H9 (cell line): ENCODE results near the gene ZNF396. TPM values are rescaled to one million over a fixed set of nuclear protein-coding genes. Genes with fewer than 3 reads are reported as not detected.

ENCODE experiments used
- DNase-seq: peaks from one replicate; pipeline ENCODE4 v3.0.0-alpha.2; 2017
- H2AFZ ChIP-seq: one replicate; pipeline ENCODE4 v1.6.1; 2013; ENCODE audit warnings: mild to moderate bottlenecking, low read length, control low read depth, moderate library complexity
- H2AK5ac ChIP-seq: 2 replicates; pipeline ENCODE4 v1.6.1; 2013; ENCODE audit warnings: low read length, control low read depth, mixed read lengths; ENCODE audit not compliant: insufficient read length
- H2BK120ac ChIP-seq: one replicate; pipeline ENCODE4 v1.6.1; 2013; ENCODE audit warnings: low read depth, mild to moderate bottlenecking, low read length, control low read depth, inconsistent platforms; ENCODE audit not compliant: poor library complexity, severe bottlenecking
- H2BK12ac ChIP-seq: 2 replicates; pipeline ENCODE4 v1.6.1; 2013; ENCODE audit warnings: low read length, control low read depth, mixed read lengths, low read depth; ENCODE audit not compliant: insufficient read length
- H2BK15ac ChIP-seq: 2 replicates; pipeline ENCODE4 v1.6.1; 2013; ENCODE audit warnings: low read depth, low read length, control low read depth
- H2BK20ac ChIP-seq: one replicate; pipeline ENCODE4 v1.6.1; 2013; ENCODE audit warnings: low read depth, mild to moderate bottlenecking, low read length, control low read depth, inconsistent platforms; ENCODE audit not compliant: poor library complexity, severe bottlenecking
- H2BK5ac ChIP-seq: 2 replicates; pipeline ENCODE4 v1.6.1; 2013; ENCODE audit warnings: low read length, control low read depth, mixed read lengths; ENCODE audit not compliant: insufficient read length
- H3K14ac ChIP-seq: 2 replicates; pipeline ENCODE4 v1.6.1; 2013; ENCODE audit warnings: low read length, control low read depth; ENCODE audit not compliant: insufficient read depth
- H3K18ac ChIP-seq: 2 replicates; pipeline ENCODE4 v1.6.1; 2013; ENCODE audit warnings: low read depth, mild to moderate bottlenecking, mixed read lengths, low read length, control low read depth; ENCODE audit not compliant: insufficient read length
- H3K23ac ChIP-seq: 2 replicates; pipeline ENCODE4 v1.6.1; 2013; ENCODE audit warnings: low read length, control low read depth, mixed read lengths, low read depth; ENCODE audit not compliant: insufficient read length
- H3K23me2 ChIP-seq: 2 replicates; pipeline ENCODE4 v1.6.1; 2013; ENCODE audit warnings: low read depth, mild to moderate bottlenecking, mixed read lengths, low read length, control low read depth; ENCODE audit not compliant: insufficient read length, poor library complexity, severe bottlenecking
- H3K27ac ChIP-seq: 2 replicates; pipeline ENCODE4 v1.5.1; 2013; ENCODE audit warnings: low read length, control low read depth, mixed read lengths, low read depth; ENCODE audit not compliant: insufficient read length
- H3K27me3 ChIP-seq: 2 replicates; pipeline ENCODE4 v1.6.1; 2013; ENCODE audit warnings: low read length, control low read depth, inconsistent platforms; ENCODE audit not compliant: insufficient read depth
- H3K4ac ChIP-seq: 2 replicates; pipeline ENCODE4 v1.6.1; 2013; ENCODE audit warnings: low read depth, mild to moderate bottlenecking, control low read depth, inconsistent platforms, low read length, moderate library complexity
- H3K4me1 ChIP-seq: 2 replicates; pipeline ENCODE4 v1.6.1; 2013; ENCODE audit warnings: low read length, control low read depth, inconsistent platforms; ENCODE audit not compliant: insufficient read depth
- H3K4me2 ChIP-seq: 2 replicates; pipeline ENCODE4 v1.6.1; 2013; ENCODE audit warnings: low read length, control low read depth, mixed read lengths; ENCODE audit not compliant: insufficient read length, insufficient read depth
- H3K56ac ChIP-seq: 2 replicates; pipeline ENCODE4 v1.6.1; 2013; ENCODE audit warnings: low read depth, mild to moderate bottlenecking, mixed read lengths, low read length, control low read depth; ENCODE audit not compliant: insufficient read length
- H3K79me1 ChIP-seq: 2 replicates; pipeline ENCODE4 v1.6.1; 2013; ENCODE audit warnings: low read depth, mild to moderate bottlenecking, moderate library complexity, low read length, control low read depth, inconsistent platforms; ENCODE audit not compliant: insufficient read depth, poor library complexity, severe bottlenecking
- H3K79me2 ChIP-seq: 2 replicates; pipeline ENCODE4 v1.6.1; 2013; ENCODE audit warnings: low read length, control low read depth, inconsistent platforms; ENCODE audit not compliant: insufficient read depth
- H3K9ac ChIP-seq: 2 replicates; pipeline ENCODE4 v1.6.1; 2013; ENCODE audit warnings: low read length, control low read depth, mixed read lengths; ENCODE audit not compliant: insufficient read length; ENCODE audit errors: extremely low read depth
- H3K9me3 ChIP-seq: one replicate; pipeline ENCODE4 v1.6.1; 2013; ENCODE audit warnings: low read depth, low read length, inconsistent platforms; ENCODE audit not compliant: control insufficient read depth
- H3T11ph ChIP-seq: one replicate; pipeline ENCODE4 v1.6.1; 2013; ENCODE audit warnings: mild to moderate bottlenecking, low read length, control low read depth, inconsistent platforms
- H4K20me1 ChIP-seq: one replicate; pipeline ENCODE4 v1.6.1; 2013; ENCODE audit not compliant: control insufficient read depth, insufficient read length, insufficient read depth
- H4K5ac ChIP-seq: 2 replicates; pipeline ENCODE4 v1.6.1; 2013; ENCODE audit warnings: low read depth, mild to moderate bottlenecking, mixed read lengths, low read length, control low read depth; ENCODE audit not compliant: insufficient read length
- H4K8ac ChIP-seq: replicated peaks from 2 replicates; pipeline ENCODE4 v1.6.1; 2013; ENCODE audit warnings: low read length, control low read depth, mixed read lengths, low read depth; ENCODE audit not compliant: insufficient read length
- H4K91ac ChIP-seq: 2 replicates; pipeline ENCODE4 v1.6.1; 2013; ENCODE audit warnings: low read depth, mild to moderate bottlenecking, moderate library complexity, mixed read lengths, low read length, control low read depth; ENCODE audit not compliant: insufficient read length
- H3K27ac Mint-ChIP-seq, 3 experiments: 2 replicates in 2 of 3; 3 replicates in 1 of 3; pipeline ENCODE4 v1.8.0; 2020 to 2021; ENCODE audit warnings: mixed read lengths in 3 of 3, mild to moderate bottlenecking in 1 of 3, moderate library complexity in 1 of 3
- H3K27me3 Mint-ChIP-seq: 2 replicates; pipeline ENCODE4 v1.8.0; 2021; ENCODE audit warnings: low read depth, mild to moderate bottlenecking, moderate library complexity, mixed read lengths
- H3K36me3 Mint-ChIP-seq, 3 experiments: 2 replicates in 2 of 3; 3 replicates in 1 of 3; pipeline ENCODE4 v1.8.0; 2020 to 2021; ENCODE audit warnings: low read depth in 3 of 3, mixed read lengths in 3 of 3; ENCODE audit not compliant: insufficient read depth in 1 of 3
- H3K4me1 Mint-ChIP-seq, 2 experiments: 2 replicates each; pipeline ENCODE4 v1.8.0; 2020; ENCODE audit warnings: mixed read lengths in 2 of 2
- H3K4me3 Mint-ChIP-seq, 2 experiments: 2 replicates in 1 of 2; 3 replicates in 1 of 2; pipeline ENCODE4 v1.8.0; 2020 to 2021; ENCODE audit warnings: mild to moderate bottlenecking in 2 of 2, mixed read lengths in 2 of 2, moderate library complexity in 1 of 2
- H3K9me3 Mint-ChIP-seq, 2 experiments: 2 replicates in 1 of 2; 3 replicates in 1 of 2; pipeline ENCODE4 v1.8.0; 2020; ENCODE audit warnings: mild to moderate bottlenecking in 2 of 2, mixed read lengths in 2 of 2, moderate library complexity in 1 of 2
- WGBS: extraction: QIAGEN DNeasy Blood & Tissue Kit; methylation state at CpG from one replicate; pipeline ENCODE4 v1.1.7; 2013; ENCODE audit warnings: missing lambda C conversion rate, low lambda C conversion rate, mixed read lengths; ENCODE audit not compliant: insufficient read length; ENCODE audit errors: extremely low coverage; 5-methylcytosine and 5-hydroxymethylcytosine counted together
- total RNA-seq: library from RNA; stranded (reverse); gene quantifications from 2 replicates; pipeline ENCODE4 v1.2.1, GENCODE V29; 2021
- TF ChIP-seq, protein P1 (sequence below): fragments of 200-600 bp; sonication (generic); conservative IDR thresholded peaks from 3 replicates; pipeline ENCODE4 v1.8.0; 2021; ENCODE audit warnings: antibody characterized with exemption, mild to moderate bottlenecking

The ZNF396 gene
- total RNA-seq, 1 experiment from 2014 or later: 1.2 TPM

- Histone ChIP-seq H4K8ac (no peak overlapping the region), H4K91ac (no peak overlapping the region), H3K4me2 (no peak overlapping the region), H2AK5ac (no peak overlapping the region), H3T11ph (no peak overlapping the region), H4K20me1 (no peaks in the 10 kb centered on the region), H3K79me1 (no peaks in the 10 kb centered on the region), H3K27me3 (no peaks in the 10 kb centered on the region), H3K14ac (no peak overlapping the region; the same call in 1 of the 2 replicates), H4K5ac (no peak overlapping the region), H2BK5ac (no peak overlapping the region), H3K27ac (no peak overlapping the region), H2BK120ac (no peak overlapping the region), H3K4ac (no peak overlapping the region), H2BK20ac (no peak overlapping the region), H2AFZ (no peak overlapping the region), H3K79me2 (no peaks in the 10 kb centered on the region), H3K23ac (no peak overlapping the region), H3K56ac (no peak overlapping the region), H3K18ac (no peak overlapping the region), H2BK12ac (no peak overlapping the region), H3K4me1 (no peaks in the 10 kb centered on the region), H3K9ac (no peak overlapping the region), H3K9me3 (no peaks in the 10 kb centered on the region), H2BK15ac (no peak overlapping the region), H3K23me2 (no peaks in the 10 kb centered on the region)
- no peaks in the 10 kb centered on the region for H3K36me3 Mint-ChIP-seq
- no peak overlapping the region for H3K4me3 Mint-ChIP-seq
- DNase-seq: no peak
- H3K27ac Mint-ChIP-seq: no peak overlapping the region
- H3K4me1 Mint-ChIP-seq: peaks cover 9 to 16% of the 10 kb centered on the region in 2 experiments; a peak in 3 of 4 replicates
- no CpG with 5 or more reads among the region's 5 CpGs for WGBS
- TF ChIP-seq, protein P1, sequence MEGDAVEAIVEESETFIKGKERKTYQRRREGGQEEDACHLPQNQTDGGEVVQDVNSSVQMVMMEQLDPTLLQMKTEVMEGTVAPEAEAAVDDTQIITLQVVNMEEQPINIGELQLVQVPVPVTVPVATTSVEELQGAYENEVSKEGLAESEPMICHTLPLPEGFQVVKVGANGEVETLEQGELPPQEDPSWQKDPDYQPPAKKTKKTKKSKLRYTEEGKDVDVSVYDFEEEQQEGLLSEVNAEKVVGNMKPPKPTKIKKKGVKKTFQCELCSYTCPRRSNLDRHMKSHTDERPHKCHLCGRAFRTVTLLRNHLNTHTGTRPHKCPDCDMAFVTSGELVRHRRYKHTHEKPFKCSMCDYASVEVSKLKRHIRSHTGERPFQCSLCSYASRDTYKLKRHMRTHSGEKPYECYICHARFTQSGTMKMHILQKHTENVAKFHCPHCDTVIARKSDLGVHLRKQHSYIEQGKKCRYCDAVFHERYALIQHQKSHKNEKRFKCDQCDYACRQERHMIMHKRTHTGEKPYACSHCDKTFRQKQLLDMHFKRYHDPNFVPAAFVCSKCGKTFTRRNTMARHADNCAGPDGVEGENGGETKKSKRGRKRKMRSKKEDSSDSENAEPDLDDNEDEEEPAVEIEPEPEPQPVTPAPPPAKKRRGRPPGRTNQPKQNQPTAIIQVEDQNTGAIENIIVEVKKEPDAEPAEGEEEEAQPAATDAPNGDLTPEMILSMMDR: no peak
- H3K27me3 Mint-ChIP-seq: peaks cover 5% of the 10 kb centered on the region
- no peaks in the 10 kb centered on the region; a peak in 1 of 5 replicates for H3K9me3 Mint-ChIP-seq
These were observed 31.7 kb upstream of the ZNF396 start for GRCh38 chr18:35408843-35409261.
